HepG2 (cell line): ENCODE results near the gene TP73. TPM values are rescaled to one million over a fixed set of nuclear protein-coding genes. Genes with fewer than 3 reads are reported as not detected.
A peak's percentile ranks its signal among the peaks of the same experiment; 100 is the strongest.

Experiments
- ATAC-seq: fragments of 200-7000 bp; cut with Tn5 transposase; 3 replicates; pipeline ENCODE4 v1.9.1; 2020; ENCODE audit warnings: mild to moderate bottlenecking, moderate library complexity
- BruUV-seq: library from RNA; stranded (reverse); fragments of 400-500 nt; replicated peaks from 2 replicates; lab custom pipeline; 2021; lab: Mats Ljungman, UMichigan
- CTCF ChIA-PET: fragments of 300-600 bp; formaldehyde crosslinking; extraction: SDS; loops from one replicate; lab custom pipeline; 2021; ENCODE audit warnings: low total read pairs, inconsistent platforms, low intra/inter-chr PET ratio; lab: Yijun Ruan, JAX
- POLR2A ChIA-PET: fragments of 350-600 bp; sonication (Branson Sonifier 250); formaldehyde crosslinking; loops from one replicate; lab custom pipeline; 2020; ENCODE audit warnings: antibody characterized with exemption, inconsistent platforms; lab: Yijun Ruan, JAX
- DNase-seq: peaks from one replicate; pipeline ENCODE4 v3.0.0-alpha.2; 2015; ENCODE audit warnings: low spot score
- FAIRE-seq: peaks from 3 replicates; lab custom pipeline; 2011; peaks lifted over from hg19 to GRCh38; lab: Jason Lieb, UNC
- H2AFZ ChIP-seq: one replicate; pipeline ENCODE4 v1.6.1; 2011; ENCODE audit warnings: low read length, inconsistent platforms
- H3K27ac ChIP-seq: fragments of 300-600 bp; 3 replicates; pipeline ENCODE4 v1.8.0; 2011; ENCODE audit warnings: mixed run types, mild to moderate bottlenecking, mixed read lengths, low read length, inconsistent platforms; ENCODE audit not compliant: insufficient read depth; ENCODE audit errors: extremely low read length
- H3K27me3 ChIP-seq, 2 experiments: fragments of 200-600 bp in 1 of 2; 2 replicates in 1 of 2; 3 replicates in 1 of 2; pipeline versions ENCODE4 v1.6.0 to v1.8.0; 2011; ENCODE audit warnings: low read length in 2 of 2, mild to moderate bottlenecking in 2 of 2, moderate library complexity in 2 of 2, inconsistent platforms in 1 of 2; ENCODE audit not compliant: insufficient read depth in 2 of 2, control insufficient read depth in 1 of 2
- H3K36me3 ChIP-seq, 2 experiments: fragments of 200-600 bp in 1 of 2; replicated peaks in 1 of 2; 2 replicates in 1 of 2; 3 replicates in 1 of 2; pipeline versions ENCODE4 v1.5.1 to v1.8.0; 2011; ENCODE audit warnings: low read length in 2 of 2, inconsistent platforms in 1 of 2; ENCODE audit not compliant: insufficient read depth in 2 of 2, control insufficient read depth in 1 of 2
- H3K4me1 ChIP-seq: 2 replicates; pipeline ENCODE4 v1.5.1; 2012; ENCODE audit warnings: low read length, inconsistent platforms; ENCODE audit not compliant: insufficient read depth
- H3K4me2 ChIP-seq: 2 replicates; pipeline ENCODE4 v1.6.0; 2011; ENCODE audit warnings: low read depth, low read length, inconsistent platforms
- H3K4me3 ChIP-seq, 3 experiments: fragments of 200-600 bp in 1 of 3; sonication (generic), shearing (Covaris generic) in 1 of 3; replicated peaks in 1 of 3; 2 replicates each; pipeline ENCODE4 v1.5.1; 2011 to 2016; ENCODE audit warnings: low read length in 3 of 3, inconsistent platforms in 2 of 3, low read depth in 2 of 3, mild to moderate bottlenecking in 2 of 3, control low read depth in 1 of 3, mixed read lengths in 1 of 3; ENCODE audit not compliant: insufficient read depth in 1 of 3
- H3K79me2 ChIP-seq: one replicate; pipeline ENCODE4 v1.6.1; 2011; ENCODE audit warnings: low read length, inconsistent platforms; ENCODE audit not compliant: insufficient read depth
- H3K9ac ChIP-seq: 2 replicates; pipeline ENCODE4 v1.6.0; 2011; ENCODE audit warnings: mild to moderate bottlenecking, low read depth, low read length, inconsistent platforms; ENCODE audit not compliant: insufficient read depth
- H3K9me3 ChIP-seq: 2 replicates; pipeline ENCODE4 v1.5.1; 2012; ENCODE audit warnings: mild to moderate bottlenecking, low read length
- H4K20me1 ChIP-seq: 2 replicates; pipeline ENCODE4 v1.6.0; 2011; ENCODE audit warnings: inconsistent platforms, mild to moderate bottlenecking, low read length, moderate library complexity; ENCODE audit not compliant: insufficient read depth
- CENPT ChIP-seq: sonication (generic); formaldehyde crosslinking; IDR thresholded peaks from 2 replicates; pipeline ENCODE4 v1.8.0; 2022; ENCODE audit warnings: low read depth, mild to moderate bottlenecking, moderate library complexity, missing genetic modification reagents
- CENPX ChIP-seq: sonication (generic); formaldehyde crosslinking; IDR thresholded peaks from 2 replicates; pipeline ENCODE4 v1.9.0; 2021; ENCODE audit warnings: mild to moderate bottlenecking, missing genetic modification reagents, moderate library complexity
- JARID2 ChIP-seq: sonication (generic); formaldehyde crosslinking; IDR thresholded peaks from 2 replicates; pipeline ENCODE4 v1.8.1; 2023; ENCODE audit warnings: missing genetic modification reagents, inconsistent platforms; ENCODE audit not compliant: insufficient replicate concordance
- NKX3-1 ChIP-seq: sonication (generic); formaldehyde crosslinking; IDR thresholded peaks from 2 replicates; pipeline ENCODE4 v1.5.0; 2020; ENCODE audit warnings: missing genetic modification reagents
- NONO ChIP-seq, 2 experiments: fragments of 450-650 bp in 1 of 2; sonication (generic) in 1 of 2; formaldehyde crosslinking in 1 of 2; IDR thresholded peaks in 1 of 2; conservative IDR thresholded peaks in 1 of 2; 2 replicates each; pipeline versions ENCODE4 v1.6.1 to v1.8.0; 2017 to 2022; ENCODE audit warnings: mild to moderate bottlenecking in 1 of 2, missing genetic modification reagents in 1 of 2, moderate library complexity in 1 of 2
- ZC3H13 ChIP-seq: sonication (generic); formaldehyde crosslinking; IDR thresholded peaks from 2 replicates; pipeline ENCODE4 v1.8.1; 2023; ENCODE audit warnings: mild to moderate bottlenecking, missing genetic modification reagents, moderate library complexity
- ZFP36L1 ChIP-seq: sonication (generic); formaldehyde crosslinking; IDR thresholded peaks from 2 replicates; pipeline ENCODE4 v1.8.0; 2022; ENCODE audit warnings: mild to moderate bottlenecking, missing genetic modification reagents, moderate library complexity
- ZNF253 ChIP-seq: sonication (generic); formaldehyde crosslinking; IDR thresholded peaks from 2 replicates; pipeline ENCODE4 v1.8.0; 2022; ENCODE audit warnings: mild to moderate bottlenecking, missing genetic modification reagents, borderline replicate concordance
- ZSCAN31 ChIP-seq: sonication (generic); formaldehyde crosslinking; IDR thresholded peaks from 2 replicates; pipeline ENCODE4 v1.5.0; 2020; ENCODE audit warnings: low read depth, mild to moderate bottlenecking, missing genetic modification reagents
- WGBS: methylation state at CpG from one replicate; pipeline ENCODE4 v1.1.6; 2017; ENCODE audit warnings: low lambda C conversion rate; 5-methylcytosine and 5-hydroxymethylcytosine counted together
- in situ Hi-C: cut with HindIII; loops from 2 replicates; pipeline ENCODE4 v1.10.0; 2017; ENCODE audit warnings: low pct_unique_long_range_greater_than_20kb; ENCODE audit not compliant: extremely low pct_ligation_motif_present
- intact Hi-C: fragments of 100-400 bp; cut with micrococcal nuclease; formaldehyde crosslinking; loops from one replicate; pipeline ENCODE4 v1.10.0; 2022; ENCODE audit not compliant: unreplicated experiment
- polyA plus RNA-seq, 8 experiments: library from polyadenylated mRNA; depleted of rRNA in 3 of 8; stranded (reverse) in 7 of 8; unstranded in 1 of 8; fragments of >200 nt; fragmentation: Illumina TruSeq in 4 of 8; extraction: Trizol in 4 of 8; gene quantifications; 2 replicates each; pipeline versions ENCODE4 v1.2.1 to v1.2.3, GENCODE V29; 2011 to 2016; ENCODE audit warnings: low read depth in 4 of 8, missing spikeins in 1 of 8, mixed read lengths in 1 of 8; ENCODE audit not compliant: insufficient read depth in 1 of 8
- total RNA-seq, 5 experiments: library from RNA; depleted of rRNA; stranded (reverse); fragments of >200 nt; fragmentation: Illumina TruSeq; extraction: Trizol; gene quantifications; 2 replicates each; pipeline ENCODE4 v1.2.3, GENCODE V29; 2016; ENCODE audit warnings: low read depth in 1 of 5
- TF ChIP-seq, protein P1 (sequence below): sonication (generic); formaldehyde crosslinking; IDR thresholded peaks from 2 replicates; pipeline ENCODE4 v1.4.0; 2020; ENCODE audit warnings: missing genetic modification reagents, borderline replicate concordance
- TF ChIP-seq, protein P2 (sequence below): sonication (generic); formaldehyde crosslinking; IDR thresholded peaks from 2 replicates; pipeline ENCODE4 v1.9.0; 2022; ENCODE audit warnings: missing genetic modification reagents, mild to moderate bottlenecking, borderline replicate concordance

The TP73 gene
- total and polyA plus RNA-seq, 2 of the 13 experiments (the other 11 are each of a cell fraction or from before 2014, with no cell fraction given): 0.49 to 1.1 TPM

DNA sequence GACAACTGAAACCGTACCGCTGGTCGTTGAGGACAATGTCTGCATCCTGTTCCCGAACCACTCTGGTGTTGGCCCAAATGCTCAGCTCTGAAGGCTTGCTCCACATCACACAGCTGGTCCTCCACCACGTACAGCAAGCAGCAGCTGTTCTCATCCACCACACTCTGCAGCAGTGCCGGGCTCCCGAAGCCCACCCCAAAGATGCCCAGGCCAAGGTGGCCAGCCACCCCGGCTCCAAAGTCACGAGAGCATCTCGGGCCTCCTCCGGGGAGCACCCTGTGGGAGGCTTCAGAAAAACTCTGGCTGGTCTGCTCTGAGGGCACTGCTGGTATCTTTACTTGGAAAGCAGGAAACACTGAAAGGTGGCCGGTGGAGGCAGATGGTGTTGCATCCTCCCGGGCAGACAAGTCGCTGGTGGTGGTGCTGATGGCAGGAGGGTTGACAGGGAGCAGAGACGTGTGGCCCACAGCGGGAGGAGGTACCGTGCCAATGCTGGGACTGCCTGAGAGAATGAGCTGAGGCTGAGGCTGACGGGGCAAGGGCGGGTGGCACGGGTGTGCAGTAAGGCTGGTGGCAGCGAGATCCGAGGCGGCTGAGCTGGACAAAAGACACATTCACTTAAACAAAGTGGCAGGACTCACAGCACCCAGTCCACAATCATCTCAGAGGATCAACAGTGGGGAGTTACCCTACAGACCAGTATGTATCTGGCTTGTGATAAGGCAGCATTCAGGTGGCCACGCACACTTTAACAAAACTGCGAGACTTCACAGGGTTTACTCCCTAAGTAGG is 93.5 kb downstream of the TP73 start:
- no peak for FAIRE-seq
- in situ Hi-C loops (no loop called here), intact Hi-C loops (no loop called here)
- Histone ChIP-seq H3K27me3 (peaks cover 0 to 8% of the 10 kb centered on the region in 2 experiments; a peak in 2 of 5 replicates), H3K4me3 (peak overlapping the region; percentile 72 to 96 (median 84)), H3K27ac (no peak overlapping the region), H3K9ac (peak overlapping the region; percentile 78), H2AFZ (no peak overlapping the region), H3K9me3 (no peaks in the 10 kb centered on the region), H3K4me1 (peaks cover 31% of the 10 kb centered on the region), H3K4me2 (peak overlapping the region; percentile 85), H3K36me3 (peaks cover 3 to 23% of the 10 kb centered on the region in 2 experiments; a peak in 4 of 5 replicates), H4K20me1 (no peaks in the 10 kb centered on the region), H3K79me2 (peaks cover 6% of the 10 kb centered on the region)
- no peak for TF ChIP-seq ZFP36L1 (CRISPR knock-in tag)
- TF ChIP-seq ZNF253: 0 out of 2 replicates have a peak, but pooled peaks have one; percentile 15
- peak; percentile 5; the same call in 1 of the 2 replicates for TF ChIP-seq ZC3H13 (CRISPR knock-in tag)
- no peak for TF ChIP-seq CENPX (CRISPR knock-in tag)
- TF ChIP-seq NONO (IDR thresholded peaks at IDR 0.05): no peak
- TF ChIP-seq NONO (CRISPR knock-in tag; conservative IDR thresholded peaks at IDR 0.05): 0 out of 2 replicates have a peak, but pooled peaks have one; percentile 8
- ChIA-PET POLR2A (interaction anchor here (1.0 kb wide), 1 partner anchor 22 kb away, joined by 3 read pairs; no protein-coding TSS in a partner anchor), CTCF (no interaction called here)
- BruUV-seq: TSS peak; percentile 51
- DNase-seq: no peak
- 93% methylated on average over 19 of the region's 25 CpGs for WGBS
- no peak for ATAC-seq

DNA sequence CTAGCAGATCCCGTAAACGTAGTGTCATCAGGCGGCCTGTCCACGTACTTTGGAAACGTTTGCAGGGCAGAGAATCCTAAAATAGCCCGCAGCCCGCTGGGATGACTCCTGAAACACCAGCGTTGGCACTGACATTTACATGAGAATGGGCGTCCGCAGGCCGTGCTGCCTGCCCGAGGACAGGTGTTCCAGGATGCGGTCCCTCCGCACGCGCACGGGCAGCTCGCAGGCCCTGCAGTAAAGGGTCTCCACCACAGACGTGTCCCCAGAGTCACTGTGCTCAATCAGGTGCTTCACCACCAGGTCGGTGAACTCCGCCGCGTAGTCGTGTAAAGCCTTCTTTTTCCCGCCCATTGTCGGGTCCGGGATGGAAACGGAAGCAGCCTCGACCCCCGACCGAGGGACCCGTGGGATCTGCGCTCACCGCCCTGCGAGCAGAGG is 94.1 kb downstream of the TP73 start:
- WGBS: 56% methylated on average over 5 of the region's 35 CpGs
- Histone ChIP-seq H3K9me3 (no peaks in the 10 kb centered on the region), H3K9ac (peak overlapping the region; percentile 78), H3K4me1 (peaks cover 31% of the 10 kb centered on the region), H2AFZ (no peak overlapping the region), H3K4me2 (peak overlapping the region; percentile 85), H3K36me3 (peaks cover 3 to 18% of the 10 kb centered on the region in 2 experiments; a peak in 4 of 5 replicates), H3K27me3 (peaks cover 3 to 8% of the 10 kb centered on the region in 2 experiments; a peak in 3 of 5 replicates), H3K27ac (no peak overlapping the region), H4K20me1 (no peaks in the 10 kb centered on the region), H3K79me2 (peaks cover 6% of the 10 kb centered on the region), H3K4me3 (peak overlapping the region; percentile 72 to 96 (median 84))
- intact Hi-C loops (no loop called here), in situ Hi-C loops (no loop called here)
- CTCF ChIA-PET: no interaction called here
- no peak for DNase-seq
- ATAC-seq: peak; percentile 35
- BruUV-seq: no TSS peak
- FAIRE-seq: no peak
- POLR2A ChIA-PET: no interaction called here
- TF ChIP-seq, protein P1, sequence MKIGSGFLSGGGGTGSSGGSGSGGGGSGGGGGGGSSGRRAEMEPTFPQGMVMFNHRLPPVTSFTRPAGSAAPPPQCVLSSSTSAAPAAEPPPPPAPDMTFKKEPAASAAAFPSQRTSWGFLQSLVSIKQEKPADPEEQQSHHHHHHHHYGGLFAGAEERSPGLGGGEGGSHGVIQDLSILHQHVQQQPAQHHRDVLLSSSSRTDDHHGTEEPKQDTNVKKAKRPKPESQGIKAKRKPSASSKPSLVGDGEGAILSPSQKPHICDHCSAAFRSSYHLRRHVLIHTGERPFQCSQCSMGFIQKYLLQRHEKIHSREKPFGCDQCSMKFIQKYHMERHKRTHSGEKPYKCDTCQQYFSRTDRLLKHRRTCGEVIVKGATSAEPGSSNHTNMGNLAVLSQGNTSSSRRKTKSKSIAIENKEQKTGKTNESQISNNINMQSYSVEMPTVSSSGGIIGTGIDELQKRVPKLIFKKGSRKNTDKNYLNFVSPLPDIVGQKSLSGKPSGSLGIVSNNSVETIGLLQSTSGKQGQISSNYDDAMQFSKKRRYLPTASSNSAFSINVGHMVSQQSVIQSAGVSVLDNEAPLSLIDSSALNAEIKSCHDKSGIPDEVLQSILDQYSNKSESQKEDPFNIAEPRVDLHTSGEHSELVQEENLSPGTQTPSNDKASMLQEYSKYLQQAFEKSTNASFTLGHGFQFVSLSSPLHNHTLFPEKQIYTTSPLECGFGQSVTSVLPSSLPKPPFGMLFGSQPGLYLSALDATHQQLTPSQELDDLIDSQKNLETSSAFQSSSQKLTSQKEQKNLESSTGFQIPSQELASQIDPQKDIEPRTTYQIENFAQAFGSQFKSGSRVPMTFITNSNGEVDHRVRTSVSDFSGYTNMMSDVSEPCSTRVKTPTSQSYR: no peak
- TF ChIP-seq CENPT (CRISPR knock-in tag) (no peak), NKX3-1 (CRISPR knock-in tag) (no peak), ZSCAN31 (CRISPR knock-in tag) (0 out of 2 replicates have a peak, but pooled peaks have one; percentile 17), JARID2 (CRISPR knock-in tag) (no peak)
- TF ChIP-seq, protein P2, sequence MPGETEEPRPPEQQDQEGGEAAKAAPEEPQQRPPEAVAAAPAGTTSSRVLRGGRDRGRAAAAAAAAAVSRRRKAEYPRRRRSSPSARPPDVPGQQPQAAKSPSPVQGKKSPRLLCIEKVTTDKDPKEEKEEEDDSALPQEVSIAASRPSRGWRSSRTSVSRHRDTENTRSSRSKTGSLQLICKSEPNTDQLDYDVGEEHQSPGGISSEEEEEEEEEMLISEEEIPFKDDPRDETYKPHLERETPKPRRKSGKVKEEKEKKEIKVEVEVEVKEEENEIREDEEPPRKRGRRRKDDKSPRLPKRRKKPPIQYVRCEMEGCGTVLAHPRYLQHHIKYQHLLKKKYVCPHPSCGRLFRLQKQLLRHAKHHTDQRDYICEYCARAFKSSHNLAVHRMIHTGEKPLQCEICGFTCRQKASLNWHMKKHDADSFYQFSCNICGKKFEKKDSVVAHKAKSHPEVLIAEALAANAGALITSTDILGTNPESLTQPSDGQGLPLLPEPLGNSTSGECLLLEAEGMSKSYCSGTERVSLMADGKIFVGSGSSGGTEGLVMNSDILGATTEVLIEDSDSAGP: 0 out of 2 replicates have a peak, but pooled peaks have one; percentile 47
